Sigmoid colon (tissue), 7 donors: ENCODE data around the gene RUNX1. TPM values are rescaled to one million over a fixed set of nuclear protein-coding genes. Genes with fewer than 3 reads are reported as not detected.

Experiments used
- DNase-seq: peaks from one replicate; pipeline ENCODE4 v3.0.0-alpha.2; 2019
- H3K27ac ChIP-seq, 4 donors: fragments of 200-600 bp; sonication (generic); one replicate each; pipeline ENCODE4 v1.5.1; 2016 to 2019; ENCODE audit warnings: mild to moderate bottlenecking in 1 of 4
- H3K27me3 ChIP-seq, 3 donors: fragments of 200-600 bp; sonication (generic); one replicate each; pipeline ENCODE4 v1.5.1; 2019; ENCODE audit warnings: mild to moderate bottlenecking in 1 of 3
- H3K36me3 ChIP-seq, 4 donors: fragments of 200-600 bp; sonication (generic); one replicate each; pipeline ENCODE4 v1.5.1; 2016 to 2019
- H3K4me1 ChIP-seq, 4 donors: fragments of 200-600 bp; sonication (generic); one replicate each; pipeline ENCODE4 v1.5.1; 2017 to 2019
- H3K4me3 ChIP-seq, 4 donors: fragments of 200-600 bp; sonication (generic); one replicate each; pipeline ENCODE4 v1.5.1; 2017 to 2019; ENCODE audit warnings: mild to moderate bottlenecking in 2 of 4, moderate library complexity in 1 of 4
- H3K9me3 ChIP-seq, 4 donors: fragments of 200-600 bp in 3 of 4; sonication (generic) in 3 of 4; one replicate each; pipeline versions ENCODE4 v1.5.1 to v1.6.1; 2013 to 2019
- CTCF ChIP-seq, 4 experiments: fragments of 450-650 bp in 3 of 4; fragments of 200-600 bp in 1 of 4; IDR thresholded peaks; one replicate each; pipeline ENCODE4 v1.5.1; 2016 to 2019; ENCODE audit warnings: antibody characterized with exemption in 4 of 4, mild to moderate bottlenecking in 3 of 4, moderate library complexity in 2 of 4
- EP300 ChIP-seq, 4 donors: sonication (generic); formaldehyde crosslinking; IDR thresholded peaks; one replicate each; pipeline ENCODE4 v1.6.1; 2017; ENCODE audit warnings: antibody characterized with exemption in 4 of 4
- POLR2A ChIP-seq, 2 donors: fragments of 450-650 bp; IDR thresholded peaks; one replicate each; pipeline ENCODE4 v1.6.1; 2016; ENCODE audit warnings: antibody characterized with exemption in 2 of 2, mild to moderate bottlenecking in 2 of 2, moderate library complexity in 2 of 2
- POLR2AphosphoS5 ChIP-seq, 4 donors: sonication (generic); formaldehyde crosslinking; IDR thresholded peaks; one replicate each; pipeline ENCODE4 v1.6.1; 2017; ENCODE audit warnings: antibody characterized with exemption in 4 of 4
- WGBS, 2 donors: extraction: QIAGEN DNeasy Blood & Tissue Kit; methylation state at CpG; one replicate each; pipeline ENCODE4 v1.1.7; 2013; 5-methylcytosine and 5-hydroxymethylcytosine counted together
- intact Hi-C: fragments of 100-400 bp; cut with DNase I; formaldehyde crosslinking; loops from one replicate; pipeline ENCODE4 v1.15.1; 2023
- polyA plus RNA-seq, 3 donors: library from polyadenylated mRNA; stranded (reverse); fragments of 200-250 nt; gene quantifications; one replicate each; pipeline ENCODE4 v1.2.3, GENCODE V29; 2013
- total RNA-seq, 4 donors: library from RNA; depleted of rRNA; stranded (reverse); fragments of >200 nt; gene quantifications; one replicate each; pipeline ENCODE4 v1.1.0, GENCODE V29; 2016
- donor health status: healthy with polysubstance abuse.
- donor health status: Bipolar disorder and iron deficiency.
- donor health status: healthy.

Gene RUNX1
- total and polyA plus RNA-seq, 7 donors = 2.8 to 23.3 (median 7.5) TPM

DNA sequence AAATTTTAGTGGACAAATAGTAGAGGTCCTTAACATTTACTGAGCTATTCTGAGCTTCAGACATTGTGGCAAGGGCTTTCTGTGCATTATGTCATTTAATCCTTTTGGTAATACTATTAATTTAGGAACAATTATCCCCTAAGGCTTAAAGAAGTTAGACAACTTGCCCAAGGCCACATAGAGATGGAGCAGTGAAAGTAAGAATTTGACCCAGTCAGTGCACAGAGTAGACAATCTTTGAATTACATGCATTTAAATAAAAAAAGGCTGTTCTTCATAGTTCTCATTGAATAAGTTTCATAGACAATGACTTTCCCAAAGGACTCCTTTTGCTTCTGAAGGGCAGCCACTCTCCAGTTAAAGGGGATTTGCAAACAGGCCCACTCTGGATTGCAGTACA lies 142.7 kb downstream of the RUNX1 start:
- no peak overlapping the region for H3K27ac ChIP-seq
- H3K9me3 ChIP-seq = no peaks in the 10 kb centered on the region
- H3K4me1 ChIP-seq = peaks cover 0 to 12% (median 2%) of the 10 kb centered on the region in 4 donors
- H3K27me3 ChIP-seq = no peaks in the 10 kb centered on the region
- H3K4me3 ChIP-seq = no peak overlapping the region
- H3K36me3 ChIP-seq = no peaks in the 10 kb centered on the region
- intact Hi-C loops = no loop called here
- no peak for DNase-seq
- no peak for TF ChIP-seq CTCF (IDR thresholded peaks at IDR 0.05)
- no peak for TF ChIP-seq EP300 (IDR thresholded peaks at IDR 0.05)
- no peak for TF ChIP-seq POLR2AphosphoS5 (IDR thresholded peaks at IDR 0.05)
- TF ChIP-seq POLR2A (IDR thresholded peaks at IDR 0.05) = no peak

DNA sequence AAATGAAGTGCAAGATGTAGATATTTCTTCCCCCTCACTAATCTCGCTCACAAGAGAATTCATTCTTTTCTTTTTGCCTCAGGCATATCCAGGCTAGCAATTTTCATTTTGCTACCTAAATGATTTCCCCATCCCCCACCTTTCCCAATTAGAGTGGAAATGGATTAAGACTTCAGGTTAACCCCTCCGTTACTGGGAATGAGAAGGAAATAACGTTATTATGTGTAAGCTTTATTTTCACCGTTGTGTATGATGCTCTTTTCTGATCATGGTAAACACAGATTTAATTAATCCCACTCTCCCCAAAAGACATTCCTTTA lies 143.9 kb downstream of the RUNX1 start:
- intact Hi-C loops = no loop called here
- no peak for DNase-seq
- Histone ChIP-seq H3K27me3 (no peaks in the 10 kb centered on the region), H3K36me3 (no peaks in the 10 kb centered on the region), H3K4me1 (peaks cover 0 to 6% (median 2%) of the 10 kb centered on the region in 4 donors), H3K9me3 (no peaks in the 10 kb centered on the region), H3K27ac (no peak overlapping the region), H3K4me3 (no peak overlapping the region)
- WGBS, 2 donors = 91 to 93% methylated on average over 4 of the region's 4 CpGs
- TF ChIP-seq CTCF (IDR thresholded peaks at IDR 0.05) = no peak
- TF ChIP-seq EP300 (IDR thresholded peaks at IDR 0.05) = no peak
- TF ChIP-seq POLR2AphosphoS5 (IDR thresholded peaks at IDR 0.05) = no peak

DNA sequence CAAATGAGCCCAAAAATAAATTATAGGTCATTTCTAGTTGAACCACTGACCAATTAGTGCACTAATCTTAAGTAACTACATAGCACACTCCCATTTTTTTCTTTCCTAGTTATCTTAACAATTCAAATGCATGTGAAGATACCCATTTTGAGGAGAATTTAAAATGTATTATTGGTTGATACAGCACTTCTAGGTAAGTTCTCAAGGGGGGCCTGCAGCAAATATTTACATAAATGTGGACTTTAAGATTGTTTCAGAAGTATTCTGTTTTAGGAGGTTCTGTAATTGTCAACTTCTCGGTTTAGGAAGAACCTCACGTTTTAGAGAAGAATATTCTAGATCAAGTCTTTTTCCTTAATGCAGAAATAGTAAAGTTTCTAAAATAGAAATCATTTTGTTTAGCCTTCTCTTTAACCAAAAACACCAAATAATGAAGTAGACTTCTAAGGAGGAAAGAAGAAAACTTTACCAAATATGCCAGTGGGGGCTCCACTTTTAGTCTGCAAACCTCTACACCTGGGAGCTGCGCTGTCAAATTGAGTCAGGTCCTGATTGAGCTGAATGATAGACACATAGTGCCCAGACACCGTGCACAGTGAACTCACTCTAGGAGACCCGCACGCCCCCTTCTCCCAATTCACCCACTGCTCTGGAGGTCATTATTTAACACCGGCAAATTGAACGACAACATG lies 144.4 kb downstream of the RUNX1 start:
- H3K27ac ChIP-seq = no peak overlapping the region
- no peaks in the 10 kb centered on the region for H3K27me3 ChIP-seq
- DNase-seq = no peak
- no peak overlapping the region for H3K4me3 ChIP-seq
- H3K9me3 ChIP-seq = no peaks in the 10 kb centered on the region
- WGBS, 2 donors = 89 to 95% methylated on average over 8 of the region's 8 CpGs
- no peaks in the 10 kb centered on the region for H3K36me3 ChIP-seq
- H3K4me1 ChIP-seq = peaks cover 0 to 4% (median under 1%) of the 10 kb centered on the region in 4 donors
- TF ChIP-seq POLR2AphosphoS5 (IDR thresholded peaks at IDR 0.05) (no peak), EP300 (IDR thresholded peaks at IDR 0.05) (no peak), POLR2A (IDR thresholded peaks at IDR 0.05) (no peak), CTCF (IDR thresholded peaks at IDR 0.05) (no peak)
- intact Hi-C loops = no loop called here

DNA sequence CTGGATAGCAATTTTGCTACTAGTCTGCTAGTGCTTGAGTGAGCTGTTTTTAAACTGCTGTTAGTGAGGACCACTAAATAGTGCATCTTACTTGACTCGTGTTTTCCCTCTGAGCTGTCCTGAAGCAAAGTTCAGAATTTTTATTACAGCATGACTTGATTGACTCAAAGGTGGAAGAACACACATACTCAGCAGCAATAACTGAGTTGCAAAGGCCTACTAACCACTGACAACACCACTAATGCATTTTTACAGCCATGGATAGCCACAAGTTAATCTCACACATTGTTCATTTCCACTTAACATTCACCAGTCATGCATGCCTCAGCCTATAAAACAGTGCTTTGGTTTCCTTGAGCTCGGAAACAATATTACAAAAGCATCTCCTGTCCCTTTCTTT lies 148.7 kb downstream of the RUNX1 start:
- no peaks in the 10 kb centered on the region for H3K36me3 ChIP-seq
- no peak for DNase-seq
- no peak overlapping the region for H3K27ac ChIP-seq
- 26 to 71% methylated on average over 2 of the region's 2 CpGs for WGBS, 2 donors
- TF ChIP-seq CTCF (IDR thresholded peaks at IDR 0.05) = no peak
- no peak for TF ChIP-seq POLR2A (IDR thresholded peaks at IDR 0.05)
- no peak for TF ChIP-seq EP300 (IDR thresholded peaks at IDR 0.05)
- TF ChIP-seq POLR2AphosphoS5 (IDR thresholded peaks at IDR 0.05) = no peak
- H3K9me3 ChIP-seq = no peaks in the 10 kb centered on the region
- H3K4me3 ChIP-seq = no peak overlapping the region
- no peaks in the 10 kb centered on the region for H3K4me1 ChIP-seq
- intact Hi-C loops = no loop called here
- H3K27me3 ChIP-seq = no peaks in the 10 kb centered on the region

DNA sequence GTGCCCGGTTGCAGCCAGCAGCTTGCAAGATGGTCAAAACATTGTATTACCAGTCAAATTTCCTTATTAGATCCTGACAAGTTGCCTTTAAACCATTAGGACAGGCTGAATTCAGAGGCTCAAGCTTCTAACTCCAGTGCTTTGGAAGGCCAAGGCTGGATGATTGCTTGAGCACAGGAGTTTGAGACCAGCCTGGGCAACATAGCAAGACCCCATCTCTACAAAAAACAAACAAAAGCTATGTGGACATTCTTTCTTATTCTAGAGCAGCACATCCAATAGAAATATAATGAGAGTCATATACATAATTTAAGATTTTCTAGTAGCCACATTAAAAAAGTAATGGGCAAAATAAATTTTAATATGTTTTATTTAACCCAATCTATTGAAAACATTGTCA lies 149.3 kb downstream of the RUNX1 start:
- Histone ChIP-seq H3K27ac (no peak overlapping the region), H3K27me3 (no peaks in the 10 kb centered on the region), H3K9me3 (no peaks in the 10 kb centered on the region), H3K36me3 (no peaks in the 10 kb centered on the region), H3K4me1 (no peaks in the 10 kb centered on the region), H3K4me3 (no peak overlapping the region)
- TF ChIP-seq CTCF (IDR thresholded peaks at IDR 0.05) = no peak
- no peak for TF ChIP-seq POLR2A (IDR thresholded peaks at IDR 0.05)
- no peak for TF ChIP-seq POLR2AphosphoS5 (IDR thresholded peaks at IDR 0.05)
- TF ChIP-seq EP300 (IDR thresholded peaks at IDR 0.05) = no peak
- intact Hi-C loops = no loop called here
- WGBS, 2 donors = 70 to 100% methylated on average over 1 of the region's 1 CpG
- DNase-seq = no peak
